IMR-90 (cell line): ENCODE data around the gene IFT43. TPM values are rescaled to one million over a fixed set of nuclear protein-coding genes. Genes with fewer than 3 reads are reported as not detected.

Experiments
- ATAC-seq: fragments of 200-7000 bp; cut with Tn5 transposase; 2 replicates; pipeline ENCODE4 v1.9.1; 2020; ENCODE audit warnings: low read depth, mild to moderate bottlenecking, moderate library complexity
- BruUV-seq: library from RNA; stranded (reverse); fragments of 400-500 nt; replicated peaks from 2 replicates; lab custom pipeline; 2021; lab: Mats Ljungman, UMichigan
- CTCF ChIA-PET: fragments of 300-600 bp; formaldehyde crosslinking; extraction: SDS; loops from one replicate; lab custom pipeline; 2021; ENCODE audit warnings: antibody characterized with exemption; lab: Yijun Ruan, JAX
- POLR2A ChIA-PET: fragments of 300-600 bp; sonication (Branson Sonifier 250); formaldehyde crosslinking; loops from one replicate; lab custom pipeline; 2022; ENCODE audit warnings: antibody characterized with exemption; ENCODE audit not compliant: unreplicated experiment; lab: Charles Lee
- DNase-seq: peaks from one replicate; pipeline ENCODE4 v3.0.0; 2013
- H2AFZ ChIP-seq: replicated peaks from 2 replicates; pipeline ENCODE3; 2013; ENCODE audit warnings: low read length, mild to moderate bottlenecking; ENCODE audit not compliant: poor library complexity
- H2AK5ac ChIP-seq: 2 replicates; pipeline ENCODE4 v1.6.1; 2013; ENCODE audit warnings: low read depth, low read length, inconsistent platforms
- H2AK9ac ChIP-seq: replicated peaks from 2 replicates; pipeline ENCODE3; 2013; ENCODE audit warnings: mild to moderate bottlenecking, low read depth, low read length, moderate library complexity; ENCODE audit not compliant: poor library complexity
- H2BK120ac ChIP-seq: 2 replicates; pipeline ENCODE4 v1.6.1; 2013; ENCODE audit warnings: low read depth, low read length, inconsistent platforms
- H2BK15ac ChIP-seq: 3 replicates; pipeline ENCODE4 v1.6.1; 2013; ENCODE audit warnings: low read depth, low read length, inconsistent platforms
- H2BK20ac ChIP-seq: 2 replicates; pipeline ENCODE4 v1.6.1; 2013; ENCODE audit warnings: low read depth, mild to moderate bottlenecking, inconsistent platforms, low read length, moderate library complexity
- H2BK5ac ChIP-seq: 2 replicates; pipeline ENCODE4 v1.6.1; 2013; ENCODE audit warnings: mild to moderate bottlenecking, low read depth, low read length, inconsistent platforms; ENCODE audit not compliant: poor library complexity, severe bottlenecking
- H3K14ac ChIP-seq: replicated peaks from 2 replicates; pipeline ENCODE4 v1.6.1; 2013; ENCODE audit warnings: low read depth, low read length, inconsistent platforms
- H3K18ac ChIP-seq: 2 replicates; pipeline ENCODE4 v1.6.1; 2013; ENCODE audit warnings: low read depth, low read length, control low read depth
- H3K23ac ChIP-seq: 2 replicates; pipeline ENCODE4 v1.6.1; 2013; ENCODE audit warnings: low read depth, low read length, inconsistent platforms
- H3K27ac ChIP-seq: 2 replicates; pipeline ENCODE4 v1.5.1; 2013; ENCODE audit warnings: mild to moderate bottlenecking, control low read depth, low read length; ENCODE audit not compliant: insufficient read depth
- H3K27me3 ChIP-seq: 2 replicates; pipeline ENCODE4 v1.6.1; 2013; ENCODE audit warnings: low read length; ENCODE audit not compliant: control insufficient read depth, insufficient read depth
- H3K36me3 ChIP-seq: 2 replicates; pipeline ENCODE4 v1.6.1; 2013; ENCODE audit warnings: low read length, mixed read lengths; ENCODE audit not compliant: control insufficient read depth, insufficient read depth
- H3K4ac ChIP-seq: 2 replicates; pipeline ENCODE4 v1.6.1; 2013; ENCODE audit warnings: low read depth, low read length, inconsistent platforms
- H3K4me1 ChIP-seq: 2 replicates; pipeline ENCODE4 v1.6.1; 2013; ENCODE audit warnings: low read length, mixed read lengths; ENCODE audit not compliant: control insufficient read depth, insufficient read depth
- H3K4me2 ChIP-seq: 2 replicates; pipeline ENCODE4 v1.6.1; 2013; ENCODE audit warnings: low read depth, mild to moderate bottlenecking, control low read depth, low read length, moderate library complexity
- H3K4me3 ChIP-seq: 2 replicates; pipeline ENCODE4 v1.5.1; 2013; ENCODE audit warnings: low read depth, mild to moderate bottlenecking, control low read depth, low read length, moderate library complexity; ENCODE audit not compliant: insufficient read depth
- H3K56ac ChIP-seq: 2 replicates; pipeline ENCODE4 v1.6.1; 2013; ENCODE audit warnings: low read length, inconsistent platforms; ENCODE audit not compliant: insufficient read depth; ENCODE audit errors: extremely low read depth
- H3K79me1 ChIP-seq, 2 experiments: 2 replicates each; pipeline ENCODE4 v1.6.1; 2013; ENCODE audit warnings: low read length in 2 of 2, inconsistent platforms in 1 of 2, low read depth in 1 of 2
- H3K9ac ChIP-seq: 2 replicates; pipeline ENCODE4 v1.6.1; 2013; ENCODE audit warnings: low read depth, low read length, control low read depth
- H3K9me1 ChIP-seq: 2 replicates; pipeline ENCODE4 v1.6.1; 2013; ENCODE audit warnings: low read length, inconsistent platforms; ENCODE audit not compliant: insufficient read depth
- H3K9me3 ChIP-seq: 2 replicates; pipeline ENCODE4 v1.6.1; 2013; ENCODE audit warnings: low read length; ENCODE audit not compliant: control insufficient read depth, insufficient read depth
- H4K20me1 ChIP-seq: 2 replicates; pipeline ENCODE4 v1.6.1; 2013; ENCODE audit warnings: low read length, inconsistent platforms; ENCODE audit not compliant: insufficient read depth
- H4K5ac ChIP-seq: 2 replicates; pipeline ENCODE4 v1.6.1; 2013; ENCODE audit warnings: mild to moderate bottlenecking, low read depth, low read length, control low read depth
- H4K8ac ChIP-seq, 2 experiments: 2 replicates each; pipeline ENCODE4 v1.6.1; 2013; ENCODE audit warnings: low read depth in 2 of 2, low read length in 2 of 2, control low read depth in 1 of 2, inconsistent platforms in 1 of 2
- H4K91ac ChIP-seq: 2 replicates; pipeline ENCODE4 v1.6.1; 2013; ENCODE audit warnings: low read depth, low read length, inconsistent platforms; ENCODE audit not compliant: insufficient read depth
- BHLHE40 ChIP-seq: fragments of 150-350 bp; IDR thresholded peaks from 2 replicates; pipeline ENCODE4 v1.6.1; 2016; ENCODE audit warnings: mild to moderate bottlenecking, low read depth, low read length
- CEBPB ChIP-seq: IDR thresholded peaks from 2 replicates; pipeline ENCODE4 v1.6.1; 2012; ENCODE audit warnings: low read depth, low read length, improper control_type of control experiment
- CHD1 ChIP-seq: IDR thresholded peaks from 2 replicates; pipeline ENCODE4 v1.6.1; 2012; ENCODE audit warnings: low read depth, low read length, improper control_type of control experiment
- CTCF ChIP-seq: conservative IDR thresholded peaks from 2 replicates; pipeline ENCODE4 v1.5.1; 2012; ENCODE audit warnings: mild to moderate bottlenecking, low read depth, low read length, improper control_type of control experiment
- ELK1 ChIP-seq: fragments of 150-350 bp; IDR thresholded peaks from 2 replicates; pipeline ENCODE4 v1.6.1; 2016; ENCODE audit warnings: low read depth, mild to moderate bottlenecking, low read length, moderate library complexity, borderline replicate concordance
- FOS ChIP-seq: fragments of 150-350 bp; IDR thresholded peaks from 2 replicates; pipeline ENCODE4 v1.6.1; 2016; ENCODE audit warnings: low read depth, low read length
- MAFK ChIP-seq: IDR thresholded peaks from 2 replicates; pipeline ENCODE4 v1.6.1; 2012; ENCODE audit warnings: low read depth, low read length, improper control_type of control experiment
- MAZ ChIP-seq: IDR thresholded peaks from 2 replicates; pipeline ENCODE4 v1.6.1; 2012; ENCODE audit warnings: low read depth, mild to moderate bottlenecking, low read length, improper control_type of control experiment, moderate library complexity, borderline replicate concordance
- MXI1 ChIP-seq: IDR thresholded peaks from 2 replicates; pipeline ENCODE4 v1.6.1; 2012; ENCODE audit warnings: low read depth, mild to moderate bottlenecking, low read length, moderate library complexity, borderline replicate concordance
- NFE2L2 ChIP-seq: fragments of 150-350 bp; IDR thresholded peaks from 2 replicates; pipeline ENCODE4 v1.6.1; 2016; ENCODE audit warnings: low read depth, mild to moderate bottlenecking, low read length
- POLR2A ChIP-seq: IDR thresholded peaks from 2 replicates; pipeline ENCODE4 v1.6.1; 2012; ENCODE audit warnings: mild to moderate bottlenecking, low read depth, low read length
- RAD21 ChIP-seq: IDR thresholded peaks from 2 replicates; pipeline ENCODE4 v1.6.1; 2012; ENCODE audit warnings: low read length, improper control_type of control experiment
- RCOR1 ChIP-seq: IDR thresholded peaks from 2 replicates; pipeline ENCODE4 v1.6.1; 2012; ENCODE audit warnings: mild to moderate bottlenecking, low read length, improper control_type of control experiment; ENCODE audit not compliant: insufficient replicate concordance
- RFX5 ChIP-seq: IDR thresholded peaks from 2 replicates; pipeline ENCODE4 v1.8.0; 2012; ENCODE audit warnings: low read depth, mild to moderate bottlenecking, low read length, moderate library complexity
- SMC3 ChIP-seq: fragments of 150-350 bp; IDR thresholded peaks from 2 replicates; pipeline ENCODE4 v1.6.1; 2016; ENCODE audit warnings: low read depth, mild to moderate bottlenecking, antibody characterized with exemption, low read length, moderate library complexity
- USF2 ChIP-seq: fragments of 150-350 bp; IDR thresholded peaks from 2 replicates; pipeline ENCODE4 v1.6.1; 2017; ENCODE audit warnings: mild to moderate bottlenecking, antibody characterized with exemption, low read length, low read depth
- WGBS, 2 experiments: methylation state at CpG; one replicate each; pipeline versions ENCODE4 v1.1.5 to v1.1.7; 2013; ENCODE audit warnings: missing lambda C conversion rate in 2 of 2; ENCODE audit not compliant: insufficient read length in 1 of 2; ENCODE audit errors: extremely low coverage in 2 of 2; 5-methylcytosine and 5-hydroxymethylcytosine counted together
- dilution Hi-C: fragments of 300-500 bp; cut with HindIII; formaldehyde crosslinking; loops from one replicate; pipeline ENCODE4 v1.14.3; 2018; ENCODE audit warnings: low sequenced_read_pairs; ENCODE audit not compliant: unreplicated experiment
- in situ Hi-C: fragments of 300-500 bp; cut with MboI; formaldehyde crosslinking; loops from 3 replicates; pipeline ENCODE4 v1.14.3; 2019; ENCODE audit warnings: low sequenced_read_pairs, inconsistent platforms, mixed read lengths
- intact Hi-C: fragments of 100-400 bp; cut with micrococcal nuclease; formaldehyde crosslinking; loops from 2 replicates; pipeline ENCODE4 v1.10.0; 2022
- polyA plus RNA-seq, 3 experiments: library from polyadenylated mRNA; depleted of rRNA; stranded (reverse); fragments of >200 nt; gene quantifications; 2 replicates each; pipeline ENCODE4 v1.2.3, GENCODE V29; 2012; ENCODE audit warnings: low replicate concordance in 1 of 3
- total RNA-seq: library from RNA; depleted of rRNA; stranded (reverse); fragments of >200 nt; gene quantifications from 2 replicates; pipeline ENCODE4 v1.2.3, GENCODE V29; 2012

IFT43 gene
- total and polyA plus RNA-seq, 2 of the 4 experiments (the other 2 are of a cell fraction): 41.4 to 43.2 TPM

GRCh38 chr14:76093077-76093476, 107.5 kb downstream of the IFT43 start:
- Histone ChIP-seq H3K27ac (no peak overlapping the region), H3K23ac (no peak overlapping the region), H4K8ac (no peak overlapping the region), H3K9me3 (no peaks in the 10 kb centered on the region), H3K27me3 (peaks cover 31% of the 10 kb centered on the region), H2BK15ac (no peak overlapping the region), H2AFZ (no peak overlapping the region), H2BK120ac (no peak overlapping the region), H3K18ac (no peak overlapping the region), H3K9me1 (no peaks in the 10 kb centered on the region), H4K20me1 (no peaks in the 10 kb centered on the region), H3K56ac (no peak overlapping the region), H3K9ac (no peak overlapping the region), H3K36me3 (no peaks in the 10 kb centered on the region), H2AK9ac (no peak overlapping the region), H3K4me3 (no peak overlapping the region), H2AK5ac (no peak overlapping the region), H3K4ac (no peak overlapping the region), H2BK5ac (no peak overlapping the region), H4K91ac (no peak overlapping the region), H3K79me1 (no peaks in the 10 kb centered on the region), H3K4me1 (peaks cover 2% of the 10 kb centered on the region; the same call in 1 of the 2 replicates), H3K4me2 (no peak overlapping the region), H2BK20ac (no peak overlapping the region), H3K14ac (no peak overlapping the region), H4K5ac (no peak overlapping the region)
- no peak for DNase-seq
- in situ Hi-C loops: no loop called here
- BruUV-seq: no TSS peak
- dilution Hi-C loops: no loop called here
- POLR2A ChIA-PET: no interaction called here
- intact Hi-C loops: no loop called here
- TF ChIP-seq CEBPB: no peak
- no peak for TF ChIP-seq BHLHE40
- TF ChIP-seq RAD21: no peak
- no peak for TF ChIP-seq MAZ
- no peak for TF ChIP-seq MXI1
- no peak for TF ChIP-seq MAFK
- TF ChIP-seq CTCF: no peak
- TF ChIP-seq RCOR1: no peak
- no peak for TF ChIP-seq RFX5
- TF ChIP-seq USF2: no peak
- no peak for TF ChIP-seq CHD1
- no peak for TF ChIP-seq NFE2L2
- TF ChIP-seq SMC3: no peak
- no peak for TF ChIP-seq ELK1
- TF ChIP-seq FOS: no peak
- no peak for TF ChIP-seq POLR2A
- CTCF ChIA-PET: no interaction called here
- no peak for ATAC-seq
- no CpG with 5 or more reads among the region's 2 CpGs for WGBS, 2 experiments
